Measurements from ENCODE around the gene SCN4B.

The SCN4B gene

GRCh38 chr11:118104491-118104890 lies 48.1 kb downstream of the SCN4B start:
- DNase-seq (ENCODE audit: low spot score), result no peak
- TF ChIP-seq CTCF (IDR thresholded peaks at IDR 0.05; ENCODE audit: extremely low read depth, insufficient read depth, missing control alignments), result no peak
- in situ Hi-C loops (cut with MboI; ENCODE audit: low pct_unique_long_range_greater_than_20kb, low sequenced_read_pairs, unreplicated experiment), result no loop called here

- no peak for TF ChIP-seq CTCF (IDR thresholded peaks at IDR 0.05; ENCODE audit: extremely low read depth, insufficient read depth, missing control alignments)
- no peak for DNase-seq (ENCODE audit: low spot score)
- in situ Hi-C loops (cut with MboI; ENCODE audit: low pct_unique_long_range_greater_than_20kb, low sequenced_read_pairs, unreplicated experiment), result no loop called here
Measured at GRCh38 chr11:118102721-118103261, 49.8 kb downstream of the SCN4B start.

GRCh38 chr11:118100691-118101232 lies 51.9 kb downstream of the SCN4B start:
- no peak for DNase-seq (ENCODE audit: low spot score)
- no peak for TF ChIP-seq CTCF (IDR thresholded peaks at IDR 0.05; ENCODE audit: extremely low read depth, insufficient read depth, missing control alignments)
- in situ Hi-C loops (cut with MboI; ENCODE audit: low pct_unique_long_range_greater_than_20kb, low sequenced_read_pairs, unreplicated experiment), result no loop called here

GRCh38 chr11:118099838-118100556 lies 52.6 kb downstream of the SCN4B start:
- in situ Hi-C loops (cut with MboI; ENCODE audit: low pct_unique_long_range_greater_than_20kb, low sequenced_read_pairs, unreplicated experiment), result no loop called here
- DNase-seq (ENCODE audit: low spot score), result no peak
- TF ChIP-seq CTCF (IDR thresholded peaks at IDR 0.05; ENCODE audit: extremely low read depth, insufficient read depth, missing control alignments), result no peak

GRCh38 chr11:118098996-118099837 lies 53.4 kb downstream of the SCN4B start:
- in situ Hi-C loops (cut with MboI; ENCODE audit: low pct_unique_long_range_greater_than_20kb, low sequenced_read_pairs, unreplicated experiment), result no loop called here
- no peak for DNase-seq (ENCODE audit: low spot score)
- no peak for TF ChIP-seq CTCF (IDR thresholded peaks at IDR 0.05; ENCODE audit: extremely low read depth, insufficient read depth, missing control alignments)

- no peak for DNase-seq (ENCODE audit: low spot score)
- no peak for TF ChIP-seq CTCF (IDR thresholded peaks at IDR 0.05; ENCODE audit: extremely low read depth, insufficient read depth, missing control alignments)
- in situ Hi-C loops (cut with MboI; ENCODE audit: low pct_unique_long_range_greater_than_20kb, low sequenced_read_pairs, unreplicated experiment), result no loop called here
Measured at GRCh38 chr11:118095967-118096367, 56.7 kb downstream of the SCN4B start.

Measured in GM13977 (cell line).